Activated T-helper 9 cell treated with anti-CD3 and anti-CD28 coated beads, Interleukin-2, amount 50 U/mL, for 16 hours (primary cell): ENCODE results near the gene ARHGAP9.

Experiments
- DNase-seq: peaks from one replicate; pipeline ENCODE4 v3.0.0-alpha.2; 2020; ENCODE audit warnings: low read depth

The ARHGAP9 gene

DNA sequence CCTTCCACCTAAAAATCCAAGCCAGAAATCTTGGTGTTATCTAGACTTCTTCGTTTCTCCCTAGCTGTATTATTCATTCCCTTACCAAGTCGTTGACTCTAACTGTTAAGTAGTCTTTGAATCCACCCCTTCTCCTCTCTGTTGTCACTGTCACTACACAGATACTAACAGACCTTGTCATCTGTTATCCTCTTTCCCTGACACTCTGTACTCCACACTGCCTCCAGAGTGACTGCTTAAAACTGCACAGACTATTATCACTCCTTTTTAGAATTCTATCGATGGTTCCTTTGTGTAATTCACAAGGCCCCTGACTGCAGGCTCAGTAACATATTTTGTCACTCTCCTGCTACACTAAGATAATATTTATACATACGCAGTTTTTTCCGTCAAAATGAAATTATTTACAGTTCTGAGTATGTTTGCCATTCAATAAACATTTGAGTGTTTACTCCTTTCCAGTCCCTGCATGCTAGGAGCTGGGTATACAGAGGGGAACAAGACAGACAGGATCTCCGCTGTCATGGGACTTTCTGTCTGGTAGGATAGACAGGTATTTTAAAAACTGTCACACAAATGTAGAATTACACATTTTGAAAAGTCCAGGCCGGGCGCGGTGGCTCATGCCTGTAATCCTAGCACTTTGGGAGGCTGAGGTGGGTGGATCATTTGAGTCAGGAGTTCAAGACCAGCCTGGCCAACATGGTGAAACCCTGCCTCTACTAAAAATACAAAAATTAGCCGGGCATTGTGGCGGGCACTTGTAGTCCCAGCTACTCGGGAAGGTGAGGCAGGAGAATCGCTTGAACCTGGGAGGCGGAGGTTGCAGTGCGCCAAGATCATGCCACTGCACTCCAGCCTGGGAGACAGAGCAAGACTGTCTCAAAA lies 12.0 kb upstream of the ARHGAP9 start:
- no peak for DNase-seq

DNA sequence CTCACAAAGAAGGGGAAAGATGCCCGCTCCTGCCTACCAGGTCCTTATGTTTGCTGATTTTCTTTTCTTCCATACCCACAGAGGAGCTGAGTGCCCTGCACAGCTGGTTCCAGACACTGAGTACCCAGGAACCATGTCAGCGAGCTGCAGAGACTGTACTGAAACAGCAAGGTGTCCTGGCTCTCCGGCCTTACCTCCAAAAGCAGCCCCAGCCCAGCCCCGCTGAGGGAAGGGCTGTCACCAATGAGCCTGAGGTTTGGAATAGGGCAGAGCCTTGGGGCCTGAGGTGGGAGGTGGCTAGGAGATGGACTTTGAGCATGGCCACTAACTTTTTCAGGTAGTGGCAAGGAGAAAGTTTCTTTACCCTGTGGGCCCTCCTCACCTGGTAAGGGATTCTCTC lies 10.5 kb upstream of the ARHGAP9 start:
- DNase-seq, result no peak

DNA sequence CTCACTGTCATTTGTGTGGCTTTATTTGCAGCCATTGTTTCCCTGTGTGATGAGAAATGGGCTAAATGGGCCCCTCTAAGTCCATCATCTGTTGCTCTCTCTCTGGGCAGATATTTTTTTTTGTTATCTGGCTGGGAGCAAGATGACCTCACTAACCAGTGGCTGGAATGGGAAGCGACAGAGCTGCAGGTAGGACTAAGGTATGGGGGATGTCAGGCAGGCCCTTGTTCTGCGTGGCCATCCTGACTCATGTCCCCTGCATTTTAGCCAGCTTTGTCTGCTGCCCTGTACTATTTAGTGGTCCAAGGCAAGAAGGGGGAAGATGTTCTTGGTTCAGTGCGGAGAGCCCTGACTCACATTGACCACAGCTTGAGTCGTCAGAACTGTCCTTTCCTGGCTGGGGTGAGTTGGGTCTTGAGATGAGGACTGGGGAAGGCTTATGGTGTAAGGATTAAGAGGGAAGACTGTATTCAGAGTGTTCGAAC lies 9.5 kb upstream of the ARHGAP9 start:
- DNase-seq, result no peak

DNA sequence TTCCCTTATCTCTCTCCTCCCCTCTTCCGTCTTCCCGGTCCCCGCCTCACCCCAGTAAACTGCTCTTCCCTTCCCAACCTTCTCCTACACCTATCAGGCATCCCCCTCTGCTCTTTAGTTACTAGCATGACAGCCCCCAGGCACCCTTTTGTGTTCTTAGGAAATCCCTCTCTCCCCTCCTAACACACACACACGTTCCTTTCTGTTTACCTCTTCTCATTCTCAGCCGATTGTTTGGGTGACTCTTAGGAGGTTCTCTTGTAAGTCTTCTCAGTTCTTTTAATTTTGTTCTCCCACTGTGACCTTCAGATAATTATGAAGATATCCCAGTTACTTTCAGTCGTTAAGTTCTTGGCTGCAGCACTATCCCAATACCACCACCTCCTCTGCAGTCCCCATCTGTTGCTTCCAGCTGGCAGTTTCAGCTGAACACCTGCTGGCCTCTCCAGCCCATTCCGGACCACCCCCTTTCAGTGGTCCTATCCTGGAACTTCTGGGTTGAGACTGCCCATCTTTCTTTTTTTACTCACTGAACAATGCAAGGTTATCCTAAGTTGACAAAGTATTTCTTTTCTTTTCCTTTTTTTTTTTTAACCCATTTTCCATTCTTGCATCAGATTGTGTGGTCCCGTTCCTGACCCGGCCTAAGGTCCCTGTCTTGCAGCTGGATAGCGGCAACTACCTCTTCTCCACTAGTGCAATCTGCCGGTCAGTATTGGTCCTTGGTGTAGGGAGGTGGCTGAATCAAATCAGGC lies 8.9 kb upstream of the ARHGAP9 start:
- DNase-seq, result no peak

DNA sequence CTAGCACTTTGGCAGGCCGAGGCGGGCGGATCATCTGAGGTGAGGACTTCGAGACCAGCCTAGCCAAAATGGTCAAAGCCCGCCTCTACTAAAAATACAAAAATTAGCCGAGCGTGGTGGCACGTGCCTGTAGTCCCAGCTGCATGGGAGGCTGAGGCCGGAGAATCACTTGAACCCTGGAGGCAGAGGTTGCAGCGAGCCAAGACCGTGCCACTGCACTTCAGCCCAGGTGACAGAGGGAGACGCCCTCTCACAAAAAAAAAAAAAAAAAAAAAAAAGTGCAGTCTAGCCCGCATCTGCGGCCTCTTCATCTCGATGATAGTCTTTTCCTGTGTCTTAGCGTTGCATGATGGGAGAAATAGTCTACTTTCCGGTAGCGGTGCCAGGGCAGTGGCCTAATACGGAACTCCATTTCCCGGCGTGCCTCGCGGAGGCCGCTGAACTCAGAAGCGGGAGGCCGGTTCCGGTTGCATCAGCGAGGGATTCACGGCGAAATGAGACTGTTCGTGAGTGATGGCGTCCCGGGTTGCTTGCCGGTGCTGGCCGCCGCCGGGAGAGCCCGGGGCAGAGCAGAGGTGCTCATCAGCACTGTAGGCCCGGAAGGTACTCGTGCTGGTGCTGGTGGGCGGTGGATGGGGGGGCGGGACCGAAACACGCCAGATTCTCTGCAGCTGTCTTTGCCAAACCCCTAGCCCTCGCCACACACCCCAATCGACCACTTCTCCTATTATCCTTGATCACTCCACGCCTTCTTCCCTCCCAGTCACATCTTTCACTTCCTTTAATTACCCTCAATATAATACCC lies 8.1 kb upstream of the ARHGAP9 start, which contains the start of gene MARS1:
MARS1 (plus strand) TSS at position 472 of the 805 bp plus-strand sequence; CDS start at position 495, 23 bp downstream.
- peak; percentile 90 for DNase-seq

DNA sequence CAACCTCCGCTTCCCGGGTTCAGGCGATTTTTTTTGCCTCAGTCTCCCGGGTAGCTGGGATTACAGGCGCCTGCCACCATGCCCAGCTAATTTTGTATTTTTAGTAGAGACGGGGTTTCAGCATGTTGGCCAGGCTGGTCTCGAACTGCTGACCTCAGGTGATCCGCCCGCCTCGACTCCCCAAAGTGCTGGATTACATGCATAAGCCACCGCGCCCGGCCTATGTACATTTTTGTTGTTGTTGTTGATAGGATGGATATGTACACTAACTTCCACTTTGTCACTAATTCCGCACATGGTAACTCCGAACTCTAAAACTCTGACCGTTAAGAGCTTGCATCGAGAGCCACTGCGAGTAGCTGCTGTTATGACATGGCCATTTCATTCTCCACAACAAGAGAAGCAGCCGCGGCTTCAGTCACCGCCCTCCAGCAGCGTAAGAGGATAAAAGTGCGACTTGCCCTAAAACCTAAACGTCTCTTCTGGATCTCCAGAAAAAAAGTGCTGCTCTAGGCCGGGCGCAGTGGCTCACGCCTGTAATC lies 7.5 kb upstream of the ARHGAP9 start:
- DNase-seq, result no peak

DNA sequence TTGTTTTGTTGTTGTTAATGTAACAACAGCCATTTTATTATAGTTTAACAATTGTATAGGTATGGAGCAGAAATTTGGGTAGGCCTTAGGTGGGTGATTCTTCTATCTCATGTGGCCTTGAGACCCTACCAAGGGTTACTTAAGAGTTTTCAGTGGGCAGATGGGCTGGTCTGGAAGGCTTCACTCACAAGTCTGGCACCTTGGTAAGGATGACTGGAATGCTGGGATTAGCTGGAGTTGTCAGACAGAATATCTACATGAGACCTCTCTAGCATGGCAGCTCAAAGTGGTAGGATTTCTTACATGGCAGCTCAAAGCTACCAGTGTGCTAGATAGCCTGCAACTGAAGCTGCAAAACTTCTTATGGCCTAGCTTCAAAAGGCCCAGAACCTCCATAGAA lies 6.0 kb upstream of the ARHGAP9 start:
- no peak for DNase-seq

DNA sequence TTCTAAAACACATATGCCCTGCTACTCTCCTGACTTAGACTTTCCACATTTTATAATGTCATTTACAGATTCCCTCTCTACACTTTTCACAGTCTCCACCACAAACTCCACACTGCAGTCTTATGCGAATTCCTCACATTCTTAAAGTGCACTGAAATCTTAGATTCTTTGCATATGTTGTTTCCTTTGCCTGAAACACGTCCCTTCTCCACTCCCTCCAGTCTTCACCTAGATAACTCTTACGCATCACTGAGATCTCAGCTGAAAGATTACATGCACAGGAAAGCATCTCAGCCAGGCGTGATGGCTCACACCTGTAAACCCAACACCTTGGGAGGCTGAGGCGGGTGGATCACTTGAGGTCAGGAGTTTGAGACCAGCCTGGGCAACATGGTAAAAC lies 3.8 kb upstream of the ARHGAP9 start:
- DNase-seq, result no peak

DNA sequence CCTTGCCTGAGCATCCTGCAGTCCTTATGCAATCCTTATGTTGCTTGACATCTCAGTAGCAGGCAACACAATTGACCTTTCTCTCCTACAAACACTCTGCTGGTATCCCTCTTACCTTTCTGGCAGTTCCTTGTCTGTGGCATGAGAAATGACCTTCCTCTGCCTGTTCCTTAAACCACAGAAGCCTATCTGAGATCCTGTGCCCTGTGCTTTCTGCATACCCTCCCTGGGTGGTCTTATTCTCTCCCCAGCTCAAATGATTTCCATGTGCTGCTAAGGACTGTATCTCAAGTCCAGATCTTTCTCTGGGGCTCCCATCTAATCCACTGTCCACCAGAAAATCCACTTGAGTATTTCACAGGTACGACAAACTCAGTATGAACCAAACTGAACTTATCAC lies 2.0 kb upstream of the ARHGAP9 start:
- DNase-seq, result no peak

DNA sequence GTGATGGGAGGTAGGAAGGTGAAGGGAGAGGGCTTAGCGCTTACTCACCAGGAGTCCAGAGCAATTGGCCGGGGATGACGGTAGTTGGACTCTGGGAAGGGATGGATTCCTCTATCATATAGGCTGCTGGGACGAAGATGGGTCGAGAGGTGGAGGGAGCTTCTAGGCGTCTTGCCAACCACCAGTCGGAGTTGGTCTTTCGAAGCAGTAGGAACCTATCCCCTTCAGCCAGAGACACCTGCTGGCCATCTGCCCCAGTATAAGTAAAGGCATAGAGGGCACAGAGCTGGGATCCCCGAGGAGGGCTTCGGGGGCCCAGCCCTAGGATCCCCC lies 657 bp downstream of the ARHGAP9 start:
- no peak for DNase-seq

DNA sequence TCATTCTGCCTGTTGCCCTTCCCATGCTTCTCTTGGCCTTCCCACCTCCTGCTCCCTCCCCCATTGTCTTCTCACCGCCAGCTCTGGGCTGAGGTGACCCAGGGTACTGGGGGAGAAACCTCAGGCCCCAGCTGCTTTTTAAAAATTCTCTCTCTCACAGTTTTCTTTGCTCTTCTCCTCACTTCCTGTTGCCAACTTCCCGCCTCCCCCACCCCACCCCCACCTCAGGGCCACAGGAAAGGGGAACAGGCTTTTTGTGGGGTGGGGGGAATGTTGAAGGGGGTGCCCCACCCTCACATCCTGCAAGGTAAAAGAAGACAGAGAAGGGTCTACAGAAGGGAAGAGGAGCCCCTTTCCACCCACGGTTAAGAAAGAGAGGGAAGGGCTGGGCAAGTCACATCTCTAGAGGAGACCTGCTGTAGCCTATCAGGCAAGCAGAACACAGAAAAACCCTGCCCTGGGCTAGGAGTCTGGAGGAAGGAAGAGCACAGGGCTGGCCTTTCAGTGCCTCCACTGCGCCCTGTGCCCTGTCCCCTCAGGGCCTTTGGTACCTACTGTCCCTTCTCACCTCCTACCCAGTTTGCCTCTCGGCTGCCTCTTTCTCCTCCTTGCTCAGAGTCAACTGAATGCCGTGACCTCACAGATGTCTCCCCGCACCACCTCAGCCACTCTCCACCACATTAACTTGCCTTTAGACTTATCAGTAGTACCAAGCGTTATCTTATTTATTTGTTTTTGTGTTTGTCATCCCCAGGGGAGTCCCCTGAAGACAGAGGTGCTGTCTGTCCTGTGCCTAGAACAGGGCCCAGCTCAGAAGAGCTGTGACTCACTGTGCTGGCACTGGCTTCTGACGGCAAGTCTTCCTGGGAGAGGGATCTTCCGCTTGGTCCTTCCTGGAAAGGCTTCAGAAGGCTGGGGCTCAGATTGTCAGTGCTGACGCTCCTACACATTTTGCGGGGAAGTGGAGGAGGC lies 1.7 kb downstream of the ARHGAP9 start:
- no peak for DNase-seq

DNA sequence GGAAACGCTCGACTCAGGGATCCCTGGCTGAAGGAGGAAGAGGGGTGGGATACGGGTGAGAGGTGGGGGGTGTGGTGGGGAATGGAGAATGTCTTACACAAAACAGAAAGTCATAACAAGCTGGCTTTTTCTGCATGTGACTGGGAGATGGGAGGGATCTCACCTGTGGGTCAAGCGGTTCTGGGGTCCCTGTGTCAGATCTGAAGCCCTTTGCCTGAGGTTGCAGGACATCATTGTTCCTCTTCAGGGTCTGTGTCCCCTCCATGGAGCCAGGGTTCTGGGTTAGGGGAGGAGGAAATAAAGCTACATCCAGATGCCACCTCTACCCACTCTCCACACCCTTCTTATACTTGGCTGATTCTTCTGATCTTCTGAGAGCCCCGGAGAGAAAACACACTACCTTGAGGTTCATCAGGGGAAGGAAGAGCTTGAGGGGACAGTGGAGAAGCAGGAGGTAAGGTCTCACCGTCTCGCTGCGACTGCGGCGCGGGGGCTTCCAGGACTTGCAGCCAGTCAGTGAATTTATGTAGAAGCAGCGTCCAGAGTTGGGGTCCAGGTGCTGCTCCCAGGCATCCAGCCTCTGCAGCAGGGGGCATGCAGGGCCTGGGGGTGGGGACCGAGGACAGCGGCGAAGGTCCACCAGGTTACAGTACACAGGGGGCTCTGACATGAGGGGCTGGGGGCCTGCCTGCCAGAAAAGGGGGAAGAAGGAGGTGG lies 2.5 kb downstream of the ARHGAP9 start:
- no peak for DNase-seq

DNA sequence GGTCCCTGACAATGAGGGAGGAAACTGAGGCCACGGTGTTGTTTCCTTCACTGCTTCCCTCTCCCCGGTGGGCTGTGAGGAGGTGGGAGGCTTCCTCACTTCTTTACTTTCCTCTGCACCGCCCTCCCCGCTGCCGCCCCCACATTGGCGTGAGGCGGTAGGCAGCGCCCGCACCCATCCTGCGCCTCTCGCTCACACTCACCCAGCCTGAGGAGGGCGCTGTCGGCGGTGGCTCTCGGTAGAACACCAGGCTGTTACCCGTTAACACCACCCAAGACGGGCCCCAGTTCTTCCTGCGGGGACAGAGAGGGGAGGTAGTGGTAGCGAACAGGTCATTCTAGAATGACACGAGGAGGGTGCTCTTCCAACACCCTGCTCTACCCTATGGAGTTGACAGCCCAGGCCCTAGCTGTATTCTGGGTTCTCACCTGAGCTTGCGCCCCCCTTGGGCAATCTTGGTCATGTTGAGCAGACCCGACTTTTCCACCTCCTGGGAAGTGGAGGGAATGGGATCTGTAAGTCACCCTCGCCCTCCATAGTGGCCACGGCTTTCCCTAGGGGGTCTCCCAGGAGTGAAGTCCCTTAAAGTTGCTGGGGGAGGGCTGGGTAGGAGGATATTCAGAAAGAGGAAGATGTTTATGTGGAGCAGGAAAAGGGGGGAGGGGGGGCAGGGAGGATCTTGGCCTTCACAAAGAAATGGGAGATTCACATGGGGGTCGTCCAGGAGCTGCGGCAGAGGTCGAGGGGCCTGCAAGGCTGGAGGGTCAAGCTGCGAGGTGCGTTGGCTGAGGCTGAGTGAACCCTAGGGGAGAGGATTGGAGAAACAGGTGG lies 3.3 kb downstream of the ARHGAP9 start:
- peak; percentile 64 for DNase-seq

DNA sequence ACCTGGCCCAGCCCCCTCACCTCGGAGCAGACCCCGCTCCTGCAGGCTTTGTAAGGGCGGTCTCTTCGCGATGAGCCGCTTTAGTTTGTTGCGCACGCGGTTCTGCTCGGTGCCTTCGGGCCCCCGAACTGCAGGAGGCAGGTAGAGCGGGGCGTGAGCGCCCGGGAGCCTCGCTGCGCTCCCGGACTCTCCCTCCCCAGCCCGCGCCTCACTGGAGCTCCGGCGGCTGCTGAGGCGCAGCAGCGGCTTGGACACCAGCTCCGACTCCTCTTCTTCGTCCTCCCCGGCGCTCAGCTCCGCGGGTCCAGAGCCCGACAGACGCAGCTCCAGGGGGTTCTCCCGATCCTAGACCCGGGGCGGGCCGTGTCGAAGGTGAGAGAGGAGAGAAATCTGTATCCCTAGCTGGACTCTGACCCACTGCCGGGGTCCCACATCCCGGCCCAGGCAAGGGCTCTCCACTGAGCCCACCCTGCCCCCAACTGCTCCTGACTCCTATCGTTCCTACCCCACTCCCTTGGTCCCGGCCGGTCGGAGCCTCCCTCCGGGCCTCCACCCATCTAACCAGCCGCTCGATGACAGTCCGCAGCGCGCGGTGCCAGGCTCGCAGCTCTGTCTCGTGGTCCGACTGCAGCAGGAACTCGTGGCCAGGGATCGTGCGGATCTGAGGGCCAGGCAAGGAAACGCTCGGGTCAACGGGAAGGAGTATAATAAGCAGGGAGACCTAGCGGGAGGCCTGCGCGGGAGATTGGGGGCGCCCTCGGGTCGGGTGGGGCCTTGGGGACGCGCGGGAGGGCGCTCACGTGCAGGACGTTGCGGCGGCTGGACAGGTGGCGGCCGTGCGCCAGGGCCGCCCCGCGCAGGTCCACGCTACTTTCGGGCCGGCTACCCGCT lies 4.2 kb downstream of the ARHGAP9 start:
- DNase-seq, result no peak

DNA sequence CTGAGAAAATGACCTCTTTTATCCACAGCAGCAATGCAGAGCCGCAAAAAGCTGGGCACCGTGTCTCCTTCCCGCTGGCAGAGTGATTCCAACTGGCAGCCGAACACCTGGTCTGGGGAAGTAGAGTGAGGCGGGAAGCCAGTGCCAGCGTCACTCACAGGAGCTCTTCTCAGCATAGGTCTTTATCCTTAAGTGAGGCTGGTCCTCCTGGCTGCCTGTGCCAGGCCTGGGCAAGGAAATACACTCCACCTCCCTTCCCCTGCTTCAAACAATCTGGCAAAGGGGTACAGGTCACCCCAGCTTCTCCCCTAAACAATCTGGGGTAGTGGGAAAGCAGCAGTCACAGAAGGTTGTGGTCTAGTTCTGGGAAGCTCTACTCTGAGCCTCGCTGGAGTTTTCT lies 4.8 kb downstream of the ARHGAP9 start:
- no peak for DNase-seq

DNA sequence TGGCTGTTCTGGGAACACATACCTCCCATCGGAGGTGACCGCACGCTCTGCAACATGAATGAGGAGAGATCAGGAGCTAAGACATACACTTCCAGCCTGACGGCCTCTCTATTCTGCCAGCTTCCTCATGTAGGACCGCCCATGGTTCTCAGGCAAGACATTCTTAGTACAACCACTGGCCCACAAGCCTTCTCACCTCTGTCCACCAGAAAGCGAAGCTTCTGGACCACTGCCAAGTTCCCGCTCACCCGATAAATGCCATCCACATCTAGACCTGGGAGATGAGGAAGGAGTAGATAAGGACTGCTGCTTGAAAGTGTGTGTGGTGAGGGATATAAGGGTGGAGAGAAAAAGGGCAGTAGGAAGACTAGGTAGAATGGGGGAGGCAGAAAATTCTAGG lies 5.2 kb downstream of the ARHGAP9 start:
- no peak for DNase-seq

DNA sequence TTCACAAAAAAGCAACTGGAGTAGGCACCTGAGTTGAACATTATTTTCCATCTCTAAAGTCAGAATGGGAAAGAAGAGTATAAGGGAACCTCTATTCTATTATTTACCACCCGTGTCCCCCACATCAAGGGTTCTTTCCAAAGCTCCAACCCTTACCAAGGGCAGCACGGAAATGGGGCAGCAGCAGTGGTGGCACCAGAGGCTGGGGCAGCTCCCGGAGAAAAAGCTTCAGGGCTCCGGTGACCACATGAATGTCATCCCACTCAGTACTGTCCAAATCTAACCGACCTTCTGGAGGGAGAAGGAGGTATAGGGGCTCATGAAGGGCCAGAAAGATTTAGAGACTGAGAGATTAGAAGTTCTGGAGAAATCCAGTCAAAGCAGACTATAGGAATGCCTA lies 5.8 kb downstream of the ARHGAP9 start:
- DNase-seq, result no peak

DNA sequence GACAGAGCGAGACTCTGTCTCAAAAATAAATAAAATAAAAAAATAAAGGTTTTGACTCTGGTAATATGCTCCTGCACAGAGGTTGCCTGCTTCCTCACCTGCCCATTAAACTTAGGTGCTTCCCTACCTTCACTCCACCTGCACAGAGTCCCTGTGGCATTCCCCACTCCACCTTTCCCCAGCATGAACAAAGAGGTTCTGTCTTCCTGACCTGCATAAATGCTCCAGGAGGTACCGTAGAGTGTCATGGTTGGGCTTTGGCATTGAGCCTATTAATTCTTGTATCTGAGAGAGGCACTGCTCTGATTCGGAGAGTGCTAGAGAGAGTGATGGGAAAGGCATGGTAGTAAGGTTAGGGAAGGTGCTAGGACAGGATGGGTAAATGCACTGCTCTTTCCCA lies 6.3 kb downstream of the ARHGAP9 start:
- no peak for DNase-seq
